SK-N-MC (cell line): Measurements from ENCODE around the gene KCNE4.
A peak's percentile ranks its signal among the peaks of the same experiment; 100 is the strongest.

Experiments used
- DNase-seq: peaks from one replicate; pipeline ENCODE4 v3.0.0-alpha.2; 2011; ENCODE audit warnings: low read depth, low spot score
- H3K27ac ChIP-seq: fragments of 200-600 bp; sonication (generic); 2 replicates; pipeline ENCODE4 v1.5.1; 2016; ENCODE audit warnings: mixed run types
- H3K36me3 ChIP-seq: fragments of 200-600 bp; sonication (generic); 2 replicates; pipeline ENCODE4 v1.6.1; 2017; ENCODE audit warnings: antibody characterized with exemption, low read length, mixed read lengths; ENCODE audit not compliant: insufficient read depth
- H3K4me3 ChIP-seq: fragments of 200-600 bp; sonication (generic); 2 replicates; pipeline ENCODE4 v1.5.1; 2016
- H3K9ac ChIP-seq: fragments of 200-600 bp; sonication (generic); 2 replicates; pipeline ENCODE4 v1.8.0; 2017; ENCODE audit warnings: mixed run types, mixed read lengths; ENCODE audit not compliant: insufficient read length
- H3K9me3 ChIP-seq: fragments of 200-600 bp; sonication (generic); 2 replicates; pipeline ENCODE4 v1.6.1; 2017; ENCODE audit warnings: low read depth, mild to moderate bottlenecking, antibody characterized with exemption, low read length, moderate library complexity, mixed read lengths
- EZH2 ChIP-seq: fragments of 200-600 bp; sonication (generic); IDR thresholded peaks from one replicate; pipeline ENCODE4 v1.6.1; 2017; ENCODE audit warnings: antibody characterized with exemption
- FOXP2 ChIP-seq: optimal IDR thresholded peaks from 2 replicates; pipeline ENCODE3; 2011; ENCODE audit warnings: mild to moderate bottlenecking, moderate library complexity; ENCODE audit not compliant: insufficient read depth; ENCODE audit errors: extremely low read length, control extremely low read depth
- POLR2AphosphoS5 ChIP-seq: IDR thresholded peaks from 2 replicates; pipeline ENCODE4 v1.6.1; 2012; ENCODE audit warnings: mild to moderate bottlenecking, low read depth, low read length, borderline replicate concordance

Gene KCNE4

GRCh38 chr2:223036790-223037444, 15.1 kb upstream of the KCNE4 start:
- DNase-seq = no peak
- Histone ChIP-seq H3K9ac (no peak overlapping the region), H3K4me3 (no peak overlapping the region), H3K36me3 (no peaks in the 10 kb centered on the region), H3K9me3 (peaks cover 7% of the 10 kb centered on the region; the same call in 1 of the 2 replicates), H3K27ac (no peak overlapping the region)
- TF ChIP-seq POLR2AphosphoS5 (no peak), EZH2 (no peak)

DNA sequence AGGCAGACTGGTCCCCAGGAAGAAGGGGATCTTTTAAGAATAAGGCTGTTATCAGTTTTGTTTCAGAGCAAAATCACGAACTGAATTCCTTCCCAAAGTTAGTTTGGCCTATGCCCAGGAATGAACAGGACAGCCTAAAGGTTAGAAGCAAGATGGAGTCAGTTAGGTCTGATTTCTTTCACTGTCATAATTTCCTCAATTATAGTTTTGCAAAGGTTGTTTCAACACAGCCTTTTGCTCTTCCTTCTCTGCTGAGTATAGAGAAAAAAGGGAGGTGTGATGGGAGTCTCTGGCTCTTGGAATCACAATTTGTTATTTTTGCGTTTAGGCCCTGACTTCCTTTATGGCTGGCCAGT, 14.6 kb upstream of the KCNE4 start:
- Histone ChIP-seq H3K9ac (no peak overlapping the region), H3K27ac (no peak overlapping the region)
- TF ChIP-seq POLR2AphosphoS5 (no peak), FOXP2 (no peak), EZH2 (no peak)

GRCh38 chr2:223039618-223040017, 12.4 kb upstream of the KCNE4 start:
- no peak overlapping the region for H3K9ac ChIP-seq
- H3K36me3 ChIP-seq = no peaks in the 10 kb centered on the region
- peak overlapping the region; percentile 98; the same call in 1 of the 2 replicates for H3K27ac ChIP-seq
- DNase-seq = no peak
- peaks cover 7% of the 10 kb centered on the region; the same call in 1 of the 2 replicates for H3K9me3 ChIP-seq
- no peak overlapping the region for H3K4me3 ChIP-seq
- no peak for TF ChIP-seq EZH2
- no peak for TF ChIP-seq POLR2AphosphoS5
- TF ChIP-seq FOXP2 = no peak

More for the DNA sequence above, 14.6 kb upstream of the KCNE4 start:
- Histone ChIP-seq H3K36me3 (no peaks in the 10 kb centered on the region), H3K4me3 (no peak overlapping the region), H3K9me3 (peaks cover 7% of the 10 kb centered on the region; the same call in 1 of the 2 replicates)
- DNase-seq = no peak

- Histone ChIP-seq H3K36me3 (no peaks in the 10 kb centered on the region), H3K27ac (peak overlapping the region; percentile 98), H3K9me3 (peaks cover 7% of the 10 kb centered on the region; the same call in 1 of the 2 replicates), H3K4me3 (no peak overlapping the region), H3K9ac (no peak overlapping the region)
- TF ChIP-seq EZH2 (no peak), POLR2AphosphoS5 (no peak), FOXP2 (no peak)
- DNase-seq = no peak
Observed at GRCh38 chr2:223040527-223040926, 11.5 kb upstream of the KCNE4 start.

GRCh38 chr2:223041527-223042109, 10.4 kb upstream of the KCNE4 start:
- Histone ChIP-seq H3K9me3 (peaks cover 7% of the 10 kb centered on the region; the same call in 1 of the 2 replicates), H3K4me3 (peak overlapping the region; percentile 50), H3K27ac (peak overlapping the region; percentile 98), H3K9ac (peak overlapping the region; percentile 66), H3K36me3 (no peaks in the 10 kb centered on the region)
- no peak for TF ChIP-seq EZH2
- peak; percentile 21 for TF ChIP-seq FOXP2
- 0 out of 2 replicates have a peak, but pooled peaks have one; percentile 27 for TF ChIP-seq POLR2AphosphoS5
- DNase-seq = peak; percentile 88

- peaks cover 7% of the 10 kb centered on the region; the same call in 1 of the 2 replicates for H3K9me3 ChIP-seq
- TF ChIP-seq EZH2 = no peak
- no peak for TF ChIP-seq FOXP2
- TF ChIP-seq POLR2AphosphoS5 = no peak
- no peak overlapping the region for H3K4me3 ChIP-seq
- no peak for DNase-seq
- no peaks in the 10 kb centered on the region for H3K36me3 ChIP-seq
- H3K27ac ChIP-seq = peak overlapping the region; percentile 98
- H3K9ac ChIP-seq = peak overlapping the region; percentile 37
Observed at GRCh38 chr2:223042284-223042683, 9.7 kb upstream of the KCNE4 start.

DNA sequence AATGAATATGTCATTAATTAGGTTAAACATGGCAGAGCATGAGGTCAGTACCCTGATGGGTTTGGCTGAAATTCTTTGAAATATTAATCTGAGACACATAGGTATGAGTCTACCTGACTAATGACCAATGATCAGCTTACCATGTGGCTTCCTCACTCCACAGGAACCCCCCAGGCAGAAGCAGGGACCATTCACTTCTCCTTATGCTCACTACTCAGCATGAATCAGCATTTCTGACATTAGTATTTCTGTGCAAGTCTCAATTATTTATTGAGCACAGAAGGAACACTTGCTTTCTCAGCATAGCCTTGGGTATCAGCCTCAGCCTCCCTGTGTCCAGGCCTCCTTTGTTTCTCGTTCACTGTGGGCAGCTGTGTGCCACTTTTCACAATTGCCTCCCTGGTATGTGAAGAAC, 9.3 kb upstream of the KCNE4 start:
- Histone ChIP-seq H3K4me3 (peak overlapping the region; percentile 48), H3K36me3 (no peaks in the 10 kb centered on the region), H3K9me3 (peaks cover 7% of the 10 kb centered on the region; the same call in 1 of the 2 replicates), H3K9ac (peak overlapping the region; percentile 37), H3K27ac (peak overlapping the region; percentile 98)
- TF ChIP-seq FOXP2 (no peak), POLR2AphosphoS5 (no peak), EZH2 (no peak)
- DNase-seq = no peak

DNA sequence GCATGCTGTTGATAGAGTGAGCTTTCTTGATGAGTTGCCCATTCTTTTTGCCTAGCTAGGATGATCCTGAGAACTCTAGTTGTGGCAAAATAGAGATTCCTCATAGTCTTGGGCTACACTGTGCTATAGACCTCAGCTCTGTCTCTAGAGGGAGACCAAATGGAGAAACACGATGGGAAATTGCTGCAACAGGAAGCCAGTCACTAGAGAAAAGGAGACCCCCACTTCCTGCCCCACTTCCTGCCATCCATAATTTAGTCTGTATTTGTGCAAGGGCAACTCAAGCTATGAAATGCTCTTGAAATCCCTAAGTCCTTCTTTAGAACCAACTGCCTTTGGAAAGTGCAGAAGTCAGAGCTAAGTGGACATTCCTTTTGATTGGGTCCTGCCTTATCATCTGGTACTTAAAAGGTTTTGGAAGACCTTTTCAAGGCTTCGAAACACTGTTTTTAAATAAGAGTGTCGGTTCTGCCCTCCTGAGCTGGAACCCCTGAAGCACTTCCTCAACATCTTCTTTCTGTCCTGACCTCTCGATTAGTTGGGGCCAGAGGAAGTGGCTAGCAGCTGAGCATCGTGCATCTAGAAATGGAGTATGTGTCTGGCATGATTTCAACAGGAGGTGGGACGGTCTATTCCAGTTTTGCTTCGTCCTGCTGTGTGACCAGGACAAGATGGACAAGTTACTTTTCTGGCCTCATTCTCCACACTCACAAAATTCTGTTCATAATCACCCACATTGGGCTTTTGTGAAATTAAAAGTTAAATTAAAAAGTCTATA, 8.6 kb upstream of the KCNE4 start:
- Histone ChIP-seq H3K36me3 (no peaks in the 10 kb centered on the region), H3K9me3 (peaks cover 7% of the 10 kb centered on the region; the same call in 1 of the 2 replicates), H3K9ac (peak overlapping the region; percentile 37), H3K4me3 (peak overlapping the region; percentile 48), H3K27ac (peak overlapping the region; percentile 98)
- TF ChIP-seq POLR2AphosphoS5 (0 out of 2 replicates have a peak, but pooled peaks have one; percentile 44), FOXP2 (no peak)
- peak; percentile 95 for DNase-seq
